Mammary epithelial cell (primary cell): Measurements from ENCODE around the gene NSD1.

ENCODE experiments used
- CTCF ChIP-seq, 2 donors: IDR thresholded peaks in 1 of 2; conservative IDR thresholded peaks in 1 of 2; 2 replicates each; pipeline ENCODE4 v1.5.1; 2011 to 2012; ENCODE audit warnings: inconsistent platforms in 2 of 2, low read length in 2 of 2, mild to moderate bottlenecking in 2 of 2, control low read depth in 1 of 2, low read depth in 1 of 2; ENCODE audit not compliant: insufficient read depth in 1 of 2; ENCODE audit errors: extremely low read depth in 1 of 2
- EZH2 ChIP-seq: IDR thresholded peaks from 2 replicates; pipeline ENCODE4 v1.6.1; 2012; ENCODE audit warnings: low read length, inconsistent platforms, borderline replicate concordance

- TF ChIP-seq CTCF (conservative IDR thresholded peaks at IDR 0.05 in 1 of 2, IDR thresholded peaks at IDR 0.05 in 1 of 2; ENCODE audit: extremely low read depth in 1 of 2, insufficient read depth in 1 of 2, low read depth in 1 of 2, low read length in 2 of 2) (no peak), EZH2 (no peak)
Measured at GRCh38 chr5:177103523-177104253, 29.9 kb upstream of the NSD1 start.
